HG03565 (cell line): ENCODE data around the gene CDC42EP4.
"Not testable (repeated sequence)": the region's sequence is repeated elsewhere in the genome, so short reads cannot be mapped to it uniquely, and the experiment has no call there.

ENCODE experiments used
- ATAC-seq: cut with Tn5 transposase; IDR thresholded peaks from one replicate; pipeline ENCODE4 v1.9.1; 2021; ENCODE audit warnings: mild to moderate bottlenecking, moderate library complexity; ENCODE audit not compliant: unreplicated experiment

The CDC42EP4 gene

GRCh38 chr17:73343739-73344454, 32.1 kb upstream of the CDC42EP4 start:
- no peak for ATAC-seq

GRCh38 chr17:73343168-73343634, 31.4 kb upstream of the CDC42EP4 start:
- ATAC-seq, result no peak

DNA sequence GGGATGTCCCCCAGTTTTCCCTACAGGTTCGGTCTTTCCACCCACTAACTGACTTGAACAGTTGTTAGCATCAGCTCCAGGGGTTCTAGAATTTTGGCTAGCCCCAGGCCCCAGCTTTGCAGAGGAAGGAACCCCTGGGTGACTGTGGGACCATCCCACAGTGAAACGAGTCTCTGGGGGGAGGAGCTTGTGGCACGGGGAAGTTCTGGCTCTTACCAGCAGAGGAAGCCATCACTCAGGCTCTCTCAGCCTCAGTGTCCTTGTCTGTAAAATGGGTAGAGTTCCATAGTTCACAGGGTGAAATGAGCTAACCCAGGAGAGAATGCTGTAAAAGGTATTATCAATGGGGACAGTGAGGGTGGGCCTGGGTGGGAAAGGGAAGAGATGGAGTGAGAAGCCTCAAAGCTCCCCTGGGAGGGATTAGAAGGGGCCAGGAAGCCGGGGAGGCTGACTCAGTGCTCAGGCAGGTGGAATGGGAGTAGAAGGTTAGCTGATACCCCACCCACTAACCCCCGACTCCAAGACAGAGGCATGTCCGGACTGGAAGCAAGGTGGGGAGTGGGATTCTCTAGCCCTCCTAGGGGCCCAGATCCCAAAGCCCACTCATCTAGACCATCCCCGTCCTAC, 30.9 kb upstream of the CDC42EP4 start:
- no peak for ATAC-seq

DNA sequence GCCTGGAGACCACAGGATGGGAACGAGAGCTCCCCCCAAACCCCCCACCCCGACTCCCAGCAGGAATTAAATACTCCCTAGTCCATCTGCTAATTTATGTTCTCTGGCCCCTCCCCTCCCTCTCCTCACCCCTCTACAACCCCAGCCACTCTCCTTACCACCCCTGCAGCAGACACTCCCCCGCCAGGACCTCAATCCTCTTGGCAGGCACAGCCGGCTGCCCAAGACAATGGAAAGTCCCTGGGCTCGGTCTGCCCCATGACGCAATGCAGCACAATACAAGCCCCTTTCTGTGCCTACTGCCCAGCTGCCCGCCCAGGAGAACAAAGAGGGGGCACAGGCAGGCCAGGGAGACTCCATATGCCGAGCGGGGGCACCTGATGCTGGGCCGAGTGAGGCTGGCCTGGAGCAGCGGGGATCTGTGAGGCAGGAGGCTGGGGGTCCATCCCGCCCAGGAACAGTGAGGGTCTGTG, 30.3 kb upstream of the CDC42EP4 start:
- ATAC-seq, result no peak

- no peak for ATAC-seq
These were observed 29.7 kb upstream of the CDC42EP4 start for GRCh38 chr17:73341350-73342049.

DNA sequence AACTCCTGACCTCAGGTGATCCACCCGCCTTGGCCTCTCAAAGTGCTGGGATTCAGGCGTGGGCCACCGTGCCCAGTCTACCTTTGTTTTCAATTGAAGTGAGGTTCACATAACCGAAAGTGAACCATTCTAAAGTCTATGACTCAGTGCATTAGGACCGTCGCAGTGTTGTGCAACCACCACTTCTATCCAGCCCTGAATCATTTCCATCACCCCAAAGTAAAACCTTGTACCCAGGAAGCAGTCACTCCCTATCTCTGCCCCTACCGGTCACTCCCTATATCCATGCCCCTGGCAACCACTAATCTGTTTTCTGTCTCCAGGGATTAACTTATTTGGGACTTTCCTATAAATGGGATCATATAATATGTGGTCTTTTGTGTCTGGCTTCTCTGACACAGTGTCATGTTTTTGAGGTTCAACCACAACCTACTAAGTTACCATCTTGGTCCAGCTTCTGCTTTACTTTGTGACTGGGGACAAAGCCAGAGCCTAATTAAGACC, 28.3 kb upstream of the CDC42EP4 start:
- ATAC-seq, result no peak

GRCh38 chr17:73338566-73339197, 26.9 kb upstream of the CDC42EP4 start:
- ATAC-seq, result no peak

- no peak for ATAC-seq
These were observed 26.3 kb upstream of the CDC42EP4 start for GRCh38 chr17:73338050-73338521.

DNA sequence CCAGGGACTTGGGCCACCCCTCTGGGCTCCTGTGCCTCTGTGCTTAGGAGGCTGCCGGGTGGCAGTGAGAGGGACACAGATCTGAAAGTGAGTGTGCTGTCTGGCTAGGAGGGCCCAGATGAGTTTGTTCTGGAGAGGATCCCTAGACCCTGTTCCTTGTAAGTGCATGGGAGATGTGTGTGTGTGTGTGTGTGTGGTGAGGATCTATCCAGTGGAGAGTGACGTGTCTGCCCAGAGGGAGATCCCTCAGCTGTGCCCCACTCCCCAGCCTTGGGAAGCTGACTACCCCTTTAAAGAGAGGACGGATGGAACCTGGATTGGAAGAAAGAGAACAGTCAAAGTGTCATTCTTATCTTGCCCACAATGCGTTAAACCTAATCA, 25.5 kb upstream of the CDC42EP4 start:
- ATAC-seq, result no peak

- no peak for ATAC-seq
These were observed 24.9 kb upstream of the CDC42EP4 start for GRCh38 chr17:73336408-73337329.

DNA sequence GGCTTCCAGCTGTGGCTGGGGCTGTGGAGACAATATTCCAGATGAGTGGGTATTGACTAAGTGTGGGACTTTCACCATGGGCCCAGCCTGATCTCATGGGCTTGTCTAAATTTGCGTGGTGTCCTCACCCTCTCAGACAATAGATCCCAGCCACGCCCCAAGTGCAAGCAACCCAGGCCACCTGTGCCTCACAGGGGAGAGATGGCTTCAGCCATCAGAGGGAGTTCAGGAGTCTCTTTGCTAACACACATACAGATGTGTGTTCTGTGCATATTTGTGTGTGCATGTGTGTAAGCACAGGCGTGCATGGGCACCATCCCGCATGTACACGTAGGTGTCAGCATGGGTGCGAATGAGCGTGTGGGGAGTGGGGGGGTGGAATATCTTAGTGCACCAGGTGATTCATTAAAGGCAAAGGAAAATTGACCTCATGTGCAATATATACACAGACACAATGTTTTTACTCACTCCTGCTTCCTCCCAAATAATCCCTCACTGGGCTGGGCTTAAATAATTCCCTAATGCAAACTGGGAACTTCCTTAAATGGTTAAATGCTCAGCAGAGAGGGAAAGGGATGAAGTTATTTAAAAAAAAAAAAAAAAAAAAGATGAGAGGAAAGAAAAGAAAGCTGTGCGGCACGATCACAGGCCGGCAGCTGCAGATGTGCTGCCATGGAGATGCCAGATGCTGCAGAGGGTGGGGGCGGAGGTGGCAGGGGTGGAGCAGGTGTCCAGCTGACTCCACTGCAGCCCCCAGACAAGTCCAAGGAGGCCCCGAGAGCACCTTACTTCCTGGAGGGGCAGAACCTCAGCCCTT, 24.0 kb upstream of the CDC42EP4 start:
- no peak for ATAC-seq

DNA sequence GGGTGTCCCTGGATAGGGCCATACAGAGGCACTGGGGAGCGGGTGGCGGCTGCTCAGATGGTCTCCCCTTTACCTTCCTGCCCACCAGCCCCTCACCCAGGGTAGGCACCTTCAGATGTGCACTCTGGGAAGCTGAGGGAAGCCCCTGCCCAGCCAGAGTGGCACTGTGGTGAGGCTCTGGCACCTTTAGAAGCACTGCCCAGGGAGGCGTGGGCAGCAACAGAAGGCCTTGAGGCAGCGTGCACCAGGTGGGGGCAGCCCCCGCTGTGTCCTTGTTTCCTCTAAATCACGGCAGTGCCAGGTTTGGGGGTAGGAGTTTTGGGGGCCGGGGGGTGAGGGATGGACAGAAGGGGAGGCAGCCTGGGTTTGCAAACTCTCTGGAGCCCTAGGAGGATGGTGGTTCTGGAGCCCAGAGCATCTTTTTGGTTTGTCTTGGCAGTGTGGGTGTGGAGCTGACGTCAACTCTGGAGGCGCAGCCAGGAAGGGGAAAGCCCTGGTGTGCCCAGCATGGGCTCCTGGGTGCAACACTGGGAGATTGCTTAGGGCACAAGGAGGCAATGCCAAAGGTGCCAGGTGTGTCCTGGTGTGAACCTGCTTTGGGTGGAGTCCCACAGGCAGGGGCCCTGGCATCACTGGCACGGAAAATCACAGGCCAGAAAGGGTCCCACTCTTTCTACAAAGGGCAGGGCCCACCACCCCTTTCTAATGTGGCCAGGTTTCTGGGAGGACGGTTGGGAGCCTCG, 23.1 kb upstream of the CDC42EP4 start:
- ATAC-seq, result no peak

DNA sequence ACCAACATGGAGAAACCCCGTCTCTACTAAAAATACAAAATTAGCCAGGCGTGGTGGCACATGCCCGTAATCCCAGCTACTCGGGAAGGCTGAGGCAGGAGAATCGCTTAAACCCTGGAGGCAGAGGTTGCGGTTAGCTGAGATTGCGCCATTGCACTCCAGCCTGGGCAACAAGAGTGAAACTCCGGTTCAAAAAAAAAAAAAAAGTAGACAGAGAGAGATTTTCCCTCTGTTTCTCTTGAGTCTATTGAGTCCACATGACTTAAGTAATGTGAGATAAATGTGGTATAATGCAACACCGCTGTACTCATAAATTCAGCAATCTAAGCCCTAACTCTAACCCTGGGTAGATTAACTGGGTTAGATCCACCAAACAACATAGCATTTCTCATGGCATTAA, 21.6 kb upstream of the CDC42EP4 start:
- ATAC-seq, result not testable (repeated sequence)

DNA sequence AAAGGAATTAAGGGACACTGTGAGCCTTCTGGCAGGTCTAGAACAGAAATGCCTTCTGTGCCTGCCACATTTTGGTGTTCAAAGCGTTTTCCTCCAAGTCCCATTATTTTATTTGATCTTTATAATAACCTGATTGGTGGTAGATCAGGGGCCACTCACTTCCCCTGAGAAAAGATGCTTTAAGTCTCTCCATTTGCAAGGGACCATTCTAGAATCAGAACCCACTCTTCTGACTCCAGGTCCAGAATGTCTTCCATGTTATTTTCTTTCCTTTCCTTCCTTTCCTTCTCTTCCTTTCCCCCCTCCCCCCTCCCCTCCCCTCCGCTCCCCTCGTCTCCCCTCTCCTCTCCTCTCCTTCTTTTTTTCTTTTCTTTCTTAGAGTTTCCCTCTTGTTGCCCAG, 19.3 kb upstream of the CDC42EP4 start:
- no peak for ATAC-seq

DNA sequence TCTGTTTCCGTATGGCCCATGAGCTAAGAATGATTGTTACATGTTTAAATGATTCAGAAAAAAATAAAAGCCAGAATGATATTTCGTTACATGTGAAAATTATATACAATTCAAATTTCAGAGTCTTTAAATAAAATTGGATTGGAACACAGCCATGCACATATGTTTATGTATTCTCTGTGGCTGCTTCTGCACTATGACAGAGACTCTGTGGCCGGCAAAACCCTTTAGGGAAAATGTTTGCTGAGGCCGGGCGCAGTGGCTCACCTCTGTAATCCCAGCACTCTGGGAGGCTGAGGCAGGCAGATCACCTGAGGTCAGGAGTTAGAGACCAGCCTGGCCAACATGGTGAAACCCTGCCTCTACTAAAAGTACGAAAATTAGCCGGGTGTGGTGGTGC, 15.9 kb upstream of the CDC42EP4 start:
- ATAC-seq, result no peak

- ATAC-seq, result no peak
These were observed 13.7 kb upstream of the CDC42EP4 start for GRCh38 chr17:73325527-73325842.

GRCh38 chr17:73324711-73325526, 13.1 kb upstream of the CDC42EP4 start:
- ATAC-seq, result no peak

DNA sequence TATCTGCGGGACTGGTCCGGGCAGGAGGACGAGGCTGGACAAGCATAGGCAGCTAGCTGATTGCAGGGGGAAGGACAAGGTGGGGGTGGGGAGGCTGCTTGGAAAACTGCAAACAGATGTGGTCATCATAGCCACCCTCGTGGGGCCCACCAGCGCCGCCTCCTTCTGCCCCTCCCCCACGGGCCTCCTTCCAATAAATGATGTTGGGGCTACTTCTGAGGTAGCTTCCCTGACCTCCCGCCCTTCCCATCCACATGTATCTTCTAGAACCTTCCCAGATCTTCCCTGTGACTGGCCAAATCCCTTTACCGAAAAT, 12.3 kb upstream of the CDC42EP4 start:
- no peak for ATAC-seq
